Adipocyte (in vitro differentiated cells): Measurements from ENCODE around the gene MRFAP1L1.

Experiments
- DNase-seq: peaks from one replicate; pipeline ENCODE4 v3.0.0-alpha.2; 2015; ENCODE audit warnings: low read depth
- H3K27me3 ChIP-seq: replicated peaks from 2 replicates; pipeline ENCODE4 v1.7.0; 2013; ENCODE audit warnings: mild to moderate bottlenecking, low read length, moderate library complexity; ENCODE audit not compliant: control insufficient read depth, insufficient read depth
- H3K36me3 ChIP-seq: 2 replicates; pipeline ENCODE4 v1.7.0; 2013; ENCODE audit warnings: low read length, mild to moderate bottlenecking, moderate library complexity; ENCODE audit not compliant: control insufficient read depth, insufficient read depth, severe bottlenecking
- H3K4me1 ChIP-seq: 2 replicates; pipeline ENCODE4 v1.7.0; 2013; ENCODE audit warnings: mild to moderate bottlenecking, low read length, moderate library complexity; ENCODE audit not compliant: control insufficient read depth, insufficient read depth
- H3K4me3 ChIP-seq: 2 replicates; pipeline ENCODE4 v1.7.0; 2013; ENCODE audit warnings: mild to moderate bottlenecking, low read length, moderate library complexity
- H3K9ac ChIP-seq: 2 replicates; pipeline ENCODE4 v1.7.0; 2013; ENCODE audit warnings: mild to moderate bottlenecking, low read length, moderate library complexity
- H3K9me3 ChIP-seq: 2 replicates; pipeline ENCODE4 v1.7.0; 2013; ENCODE audit warnings: mild to moderate bottlenecking, low read length, moderate library complexity; ENCODE audit not compliant: control insufficient read depth

Gene MRFAP1L1

GRCh38 chr4:6706173-6706572 lies 3.5 kb downstream of the MRFAP1L1 start:
- Histone ChIP-seq H3K9me3 (peaks cover 3% of the 10 kb centered on the region), H3K4me3 (no peak overlapping the region), H3K36me3 (peaks cover 9% of the 10 kb centered on the region)

GRCh38 chr4:6705646-6706045 lies 4.0 kb downstream of the MRFAP1L1 start:
- peaks cover 9% of the 10 kb centered on the region for H3K36me3 ChIP-seq
- H3K9me3 ChIP-seq, result peaks cover 3% of the 10 kb centered on the region
- DNase-seq, result no peak
- H3K4me1 ChIP-seq, result peaks cover 38% of the 10 kb centered on the region
- H3K4me3 ChIP-seq, result no peak overlapping the region
- H3K9ac ChIP-seq, result no peak overlapping the region
- H3K27me3 ChIP-seq, result no peaks in the 10 kb centered on the region

More at GRCh38 chr4:6706173-6706572, 3.5 kb downstream of the MRFAP1L1 start:
- no peak overlapping the region for H3K9ac ChIP-seq
- no peak for DNase-seq
- H3K4me1 ChIP-seq, result peaks cover 38% of the 10 kb centered on the region
- no peaks in the 10 kb centered on the region for H3K27me3 ChIP-seq

- H3K36me3 ChIP-seq, result peaks cover 16% of the 10 kb centered on the region
- H3K9me3 ChIP-seq, result peaks cover 3% of the 10 kb centered on the region
These were observed 5.9 kb downstream of the MRFAP1L1 start for GRCh38 chr4:6703786-6704185.

GRCh38 chr4:6702761-6703160 lies 6.9 kb downstream of the MRFAP1L1 start:
- no peak for DNase-seq
- no peak overlapping the region for H3K4me3 ChIP-seq
- H3K36me3 ChIP-seq, result peaks cover 13% of the 10 kb centered on the region
- H3K27me3 ChIP-seq, result no peaks in the 10 kb centered on the region
- H3K4me1 ChIP-seq, result peaks cover 20% of the 10 kb centered on the region
- H3K9me3 ChIP-seq, result peaks cover 3% of the 10 kb centered on the region
- H3K9ac ChIP-seq, result no peak overlapping the region

More at GRCh38 chr4:6703786-6704185, 5.9 kb downstream of the MRFAP1L1 start:
- H3K27me3 ChIP-seq, result no peaks in the 10 kb centered on the region
- peak overlapping the region; percentile 20 for H3K4me3 ChIP-seq
- peaks cover 30% of the 10 kb centered on the region for H3K4me1 ChIP-seq
- DNase-seq, result no peak
- peak overlapping the region; percentile 3 for H3K9ac ChIP-seq

- no peak overlapping the region for H3K9ac ChIP-seq
- H3K9me3 ChIP-seq, result peaks cover 3% of the 10 kb centered on the region
- peaks cover 13% of the 10 kb centered on the region for H3K4me1 ChIP-seq
- DNase-seq, result no peak
- H3K27me3 ChIP-seq, result no peaks in the 10 kb centered on the region
- H3K36me3 ChIP-seq, result peaks cover 10% of the 10 kb centered on the region
- H3K4me3 ChIP-seq, result no peak overlapping the region
These were observed 8.3 kb downstream of the MRFAP1L1 start for GRCh38 chr4:6701371-6701770.

- DNase-seq, result no peak
- H3K27me3 ChIP-seq, result no peaks in the 10 kb centered on the region
- peaks cover 13% of the 10 kb centered on the region for H3K4me1 ChIP-seq
- no peak overlapping the region for H3K9ac ChIP-seq
- no peak overlapping the region for H3K4me3 ChIP-seq
- peaks cover 10% of the 10 kb centered on the region for H3K36me3 ChIP-seq
- peaks cover 3% of the 10 kb centered on the region for H3K9me3 ChIP-seq
These were observed 9.8 kb downstream of the MRFAP1L1 start for GRCh38 chr4:6699903-6700302.

- Histone ChIP-seq H3K9me3 (peaks cover 3% of the 10 kb centered on the region), H3K4me1 (peaks cover 12% of the 10 kb centered on the region), H3K4me3 (no peak overlapping the region), H3K9ac (no peak overlapping the region), H3K27me3 (no peaks in the 10 kb centered on the region), H3K36me3 (peaks cover 10% of the 10 kb centered on the region)
- no peak for DNase-seq
These were observed 10.3 kb downstream of the MRFAP1L1 start for GRCh38 chr4:6699388-6699787.

GRCh38 chr4:6697131-6697530 lies 12.5 kb downstream of the MRFAP1L1 start:
- no peak for DNase-seq
- H3K4me3 ChIP-seq, result no peak overlapping the region
- H3K4me1 ChIP-seq, result peaks cover 19% of the 10 kb centered on the region
- no peaks in the 10 kb centered on the region for H3K27me3 ChIP-seq
- no peak overlapping the region for H3K9ac ChIP-seq
- H3K36me3 ChIP-seq, result peaks cover 7% of the 10 kb centered on the region
- H3K9me3 ChIP-seq, result no peaks in the 10 kb centered on the region

GRCh38 chr4:6696611-6697010 lies 13.1 kb downstream of the MRFAP1L1 start:
- H3K36me3 ChIP-seq, result peaks cover 7% of the 10 kb centered on the region
- H3K9me3 ChIP-seq, result no peaks in the 10 kb centered on the region
- no peak overlapping the region for H3K4me3 ChIP-seq
- H3K27me3 ChIP-seq, result no peaks in the 10 kb centered on the region
- peaks cover 19% of the 10 kb centered on the region for H3K4me1 ChIP-seq
- no peak for DNase-seq
- no peak overlapping the region for H3K9ac ChIP-seq

GRCh38 chr4:6695660-6696610 lies 13.7 kb downstream of the MRFAP1L1 start:
- no peaks in the 10 kb centered on the region for H3K9me3 ChIP-seq
- H3K4me3 ChIP-seq, result no peak overlapping the region
- H3K36me3 ChIP-seq, result peaks cover 7% of the 10 kb centered on the region
- peaks cover 19% of the 10 kb centered on the region for H3K4me1 ChIP-seq
- H3K27me3 ChIP-seq, result no peaks in the 10 kb centered on the region
- no peak overlapping the region for H3K9ac ChIP-seq
- DNase-seq, result no peak

- H3K27me3 ChIP-seq, result no peaks in the 10 kb centered on the region
- H3K9me3 ChIP-seq, result no peaks in the 10 kb centered on the region
- peaks cover 21% of the 10 kb centered on the region for H3K4me1 ChIP-seq
- no peak for DNase-seq
- H3K36me3 ChIP-seq, result peaks cover 2% of the 10 kb centered on the region
- H3K4me3 ChIP-seq, result no peak overlapping the region
- H3K9ac ChIP-seq, result no peak overlapping the region
These were observed 15.3 kb downstream of the MRFAP1L1 start for GRCh38 chr4:6694177-6694901.
